ENCODE measurements around the gene MARCKSL1. TPM values are rescaled to one million over a fixed set of nuclear protein-coding genes. Genes with fewer than 3 reads are reported as not detected.

Gene MARCKSL1
- total and polyA plus RNA-seq, 2 experiments from 2014 or later, result 16.6 to 22.1 TPM

- 1 to 4% methylated on average over 24 to 51 of the region's 67 CpGs for WGBS, 2 experiments (ENCODE audit: low coverage in 1 of 2, low lambda C conversion rate in 2 of 2, missing lambda C conversion rate in 2 of 2)
- no peaks in the 10 kb centered on the region for H4K20me1 ChIP-seq (ENCODE audit: insufficient read depth)
- H3K4me1 ChIP-seq (ENCODE audit: insufficient read depth), result peaks cover 6% of the 10 kb centered on the region
- no peaks in the 10 kb centered on the region for H3K9me3 ChIP-seq (ENCODE audit: low read depth)
- H3K9ac ChIP-seq, result peak within 1 kb of the TSS; percentile 79
- in situ Hi-C loops (cut with MboI), result no loop called here
- peak; percentile 87 for DNase-seq
- H3K4me3 ChIP-seq, result peak within 1 kb of the TSS; percentile 81
- no peak for TF ChIP-seq EZH2phosphoT487 (IDR thresholded peaks at IDR 0.05; ENCODE audit: insufficient read depth, low read depth)
- TF ChIP-seq EZH2 (IDR thresholded peaks at IDR 0.05; ENCODE audit: insufficient read depth, poor library complexity, severe bottlenecking), result no peak
- H3F3A ChIP-seq (ENCODE audit: insufficient read depth), result peaks cover 14% of the 10 kb centered on the region
- H3K36me3 ChIP-seq (ENCODE audit: low read depth), result no peaks in the 10 kb centered on the region
- peak within 1 kb of the TSS; percentile 64 for H3K27ac ChIP-seq
- H3K9me2 ChIP-seq (ENCODE audit: insufficient read depth), result no peaks in the 10 kb centered on the region
- peak within 1 kb of the TSS; percentile 94 for H2AFZ ChIP-seq
- peak within 1 kb of the TSS; percentile 72 for H3K4me2 ChIP-seq (ENCODE audit: unreplicated experiment)
- no peaks in the 10 kb centered on the region for H3K27me3 ChIP-seq (replicated peaks; ENCODE audit: insufficient read depth)
- peaks cover 50% of the 10 kb centered on the region for H3K79me2 ChIP-seq (ENCODE audit: insufficient read depth)
Observed at GRCh38 chr1:32291708-32292538, 44.1 kb downstream of the MARCKSL1 start, which contains the start of gene HDAC1. Gene HDAC1 (plus strand): TSS chr1:32292083. CDS start chr1:32292170, 87 bp downstream.

GRCh38 chr1:32291145-32291707 is 44.8 kb downstream of the MARCKSL1 start:
- H3K9me3 ChIP-seq (ENCODE audit: low read depth), result no peaks in the 10 kb centered on the region
- peak; percentile 72 for DNase-seq
- in situ Hi-C loops (cut with MboI), result no loop called here

DNA sequence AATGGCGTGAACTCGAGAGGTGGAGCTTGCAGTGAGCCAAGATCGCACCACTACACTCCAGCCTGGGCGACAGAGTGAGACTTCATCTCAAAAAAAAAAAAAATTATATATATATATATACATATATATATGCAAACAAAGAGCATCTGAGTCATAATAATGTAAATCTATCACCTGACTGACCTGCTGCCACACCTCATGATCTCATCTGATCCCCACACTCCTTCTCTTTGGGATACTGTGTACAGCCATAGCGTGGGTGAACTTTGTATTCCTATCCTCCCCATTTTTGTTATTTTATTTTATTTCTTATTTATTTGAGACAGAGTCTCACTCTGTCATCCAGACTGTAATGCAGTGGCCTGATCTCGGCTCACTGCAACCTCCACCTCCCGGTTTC is 46.8 kb downstream of the MARCKSL1 start:
- Histone ChIP-seq H3K9me3 (ENCODE audit: low read depth) (no peaks in the 10 kb centered on the region), H3K9ac (no peak overlapping the region), H3K27me3 (replicated peaks; ENCODE audit: insufficient read depth) (no peaks in the 10 kb centered on the region), H4K20me1 (ENCODE audit: insufficient read depth) (no peaks in the 10 kb centered on the region), H3K4me1 (ENCODE audit: insufficient read depth) (peaks cover 6% of the 10 kb centered on the region), H3K36me3 (ENCODE audit: low read depth) (no peaks in the 10 kb centered on the region), H3F3A (ENCODE audit: insufficient read depth) (peaks cover 14% of the 10 kb centered on the region), H3K4me2 (ENCODE audit: unreplicated experiment) (no peak overlapping the region), H3K4me3 (no peak overlapping the region), H3K79me2 (ENCODE audit: insufficient read depth) (peaks cover 23% of the 10 kb centered on the region), H2AFZ (no peak overlapping the region), H3K27ac (no peak overlapping the region), H3K9me2 (ENCODE audit: insufficient read depth) (no peaks in the 10 kb centered on the region)
- 85 to 92% methylated on average over 7 of the region's 7 CpGs for WGBS, 2 experiments (ENCODE audit: low coverage in 1 of 2, low lambda C conversion rate in 2 of 2, missing lambda C conversion rate in 2 of 2)
- TF ChIP-seq EZH2phosphoT487 (IDR thresholded peaks at IDR 0.05; ENCODE audit: insufficient read depth, low read depth), result no peak
- TF ChIP-seq EZH2 (IDR thresholded peaks at IDR 0.05; ENCODE audit: insufficient read depth, poor library complexity, severe bottlenecking), result no peak
- in situ Hi-C loops (cut with MboI), result no loop called here
- no peak for DNase-seq

More at GRCh38 chr1:32291145-32291707, 44.8 kb downstream of the MARCKSL1 start:
- peak overlapping the region; percentile 64 for H3K27ac ChIP-seq
- no peaks in the 10 kb centered on the region for H3K27me3 ChIP-seq (replicated peaks; ENCODE audit: insufficient read depth)
- peaks cover 14% of the 10 kb centered on the region for H3F3A ChIP-seq (ENCODE audit: insufficient read depth)
- WGBS, 2 experiments (ENCODE audit: low coverage in 1 of 2, low lambda C conversion rate in 2 of 2, missing lambda C conversion rate in 2 of 2), result 59 to 61% methylated on average over 9 to 10 of the region's 10 CpGs
- no peaks in the 10 kb centered on the region for H3K9me2 ChIP-seq (ENCODE audit: insufficient read depth)
- H2AFZ ChIP-seq, result peak overlapping the region; percentile 94
- H3K36me3 ChIP-seq (ENCODE audit: low read depth), result no peaks in the 10 kb centered on the region
- TF ChIP-seq EZH2 (IDR thresholded peaks at IDR 0.05; ENCODE audit: insufficient read depth, poor library complexity, severe bottlenecking) (no peak), EZH2phosphoT487 (IDR thresholded peaks at IDR 0.05; ENCODE audit: insufficient read depth, low read depth) (no peak)
- no peaks in the 10 kb centered on the region for H4K20me1 ChIP-seq (ENCODE audit: insufficient read depth)
- H3K9ac ChIP-seq, result peak overlapping the region; percentile 79
- peak overlapping the region; percentile 72 for H3K4me2 ChIP-seq (ENCODE audit: unreplicated experiment)
- peak overlapping the region; percentile 81 for H3K4me3 ChIP-seq
- H3K79me2 ChIP-seq (ENCODE audit: insufficient read depth), result peaks cover 43% of the 10 kb centered on the region
- peaks cover 6% of the 10 kb centered on the region for H3K4me1 ChIP-seq (ENCODE audit: insufficient read depth)

DNA sequence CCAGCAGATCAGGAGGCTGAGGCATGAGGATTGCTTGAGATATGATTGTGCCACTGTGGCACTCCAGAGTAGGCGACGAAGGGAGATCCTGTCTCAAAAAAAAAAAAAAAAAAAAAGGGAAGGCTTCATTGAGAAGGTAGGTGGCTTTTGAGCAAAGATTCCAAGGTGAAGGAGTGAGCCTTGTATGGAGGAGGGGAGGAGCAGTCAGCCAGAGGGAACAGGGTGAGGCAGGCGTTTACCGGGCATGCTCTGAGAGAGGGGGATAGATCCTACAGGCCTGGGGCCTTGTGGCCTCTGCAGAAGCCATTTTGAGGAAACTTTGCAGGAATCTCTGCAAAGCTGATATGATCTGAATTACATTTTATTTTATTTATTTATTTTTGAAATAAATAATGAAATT is 49.3 kb downstream of the MARCKSL1 start:
- Histone ChIP-seq H3K4me3 (no peak overlapping the region), H3K27ac (no peak overlapping the region), H3F3A (ENCODE audit: insufficient read depth) (peaks cover 14% of the 10 kb centered on the region), H2AFZ (no peak overlapping the region), H3K4me1 (ENCODE audit: insufficient read depth) (peaks cover 6% of the 10 kb centered on the region), H3K9me2 (ENCODE audit: insufficient read depth) (no peaks in the 10 kb centered on the region), H3K4me2 (ENCODE audit: unreplicated experiment) (no peak overlapping the region), H4K20me1 (ENCODE audit: insufficient read depth) (no peaks in the 10 kb centered on the region), H3K9ac (no peak overlapping the region), H3K79me2 (ENCODE audit: insufficient read depth) (no peaks in the 10 kb centered on the region), H3K36me3 (ENCODE audit: low read depth) (no peaks in the 10 kb centered on the region), H3K27me3 (replicated peaks; ENCODE audit: insufficient read depth) (no peaks in the 10 kb centered on the region), H3K9me3 (ENCODE audit: low read depth) (no peaks in the 10 kb centered on the region)
- 87 to 91% methylated on average over 4 of the region's 4 CpGs for WGBS, 2 experiments (ENCODE audit: low coverage in 1 of 2, low lambda C conversion rate in 2 of 2, missing lambda C conversion rate in 2 of 2)
- in situ Hi-C loops (cut with MboI), result no loop called here
- TF ChIP-seq EZH2 (IDR thresholded peaks at IDR 0.05; ENCODE audit: insufficient read depth, poor library complexity, severe bottlenecking) (no peak), EZH2phosphoT487 (IDR thresholded peaks at IDR 0.05; ENCODE audit: insufficient read depth, low read depth) (no peak)
- no peak for DNase-seq

Data from GM23248 (cell line).